OCI-LY1 (cell line): ENCODE data around the gene CLSTN2.

Experiments used
- H2AFZ ChIP-seq: fragments of 200-600 bp; sonication (generic), shearing (Covaris generic); 2 replicates; pipeline ENCODE4 v1.6.0; 2014; ENCODE audit warnings: antibody characterized with exemption, mild to moderate bottlenecking, low read length
- H3F3A ChIP-seq: fragments of 200-600 bp; sonication (generic), shearing (Covaris generic); 2 replicates; pipeline ENCODE4 v1.6.0; 2014; ENCODE audit warnings: mild to moderate bottlenecking, antibody characterized with exemption, low read length, moderate library complexity; ENCODE audit not compliant: insufficient read depth
- H3K27ac ChIP-seq: fragments of 200-600 bp; sonication (generic); 2 replicates; pipeline ENCODE4 v1.5.1; 2014; ENCODE audit warnings: low read length, mixed run types, mild to moderate bottlenecking, low read depth; ENCODE audit not compliant: poor library complexity, severe bottlenecking
- H3K27me3 ChIP-seq: fragments of 200-600 bp; sonication (generic); 2 replicates; pipeline ENCODE4 v1.6.0; 2014; ENCODE audit warnings: antibody characterized with exemption, mild to moderate bottlenecking, low read length, moderate library complexity; ENCODE audit not compliant: insufficient read depth
- H3K36me3 ChIP-seq: fragments of 200-600 bp; sonication (generic); 2 replicates; pipeline ENCODE4 v1.6.1; 2014; ENCODE audit warnings: mild to moderate bottlenecking, antibody characterized with exemption, low read length, moderate library complexity, mixed read lengths; ENCODE audit not compliant: insufficient read depth
- H3K4me1 ChIP-seq: fragments of 200-600 bp; sonication (generic); 2 replicates; pipeline ENCODE4 v1.5.1; 2014; ENCODE audit warnings: mild to moderate bottlenecking, low read length, moderate library complexity; ENCODE audit not compliant: insufficient read depth, severe bottlenecking
- H3K4me2 ChIP-seq: fragments of 200-600 bp; sonication (generic), shearing (Covaris generic); 2 replicates; pipeline ENCODE4 v1.6.1; 2014; ENCODE audit warnings: low read length
- H3K4me3 ChIP-seq: fragments of 200-600 bp; sonication (generic); 2 replicates; pipeline ENCODE4 v1.5.1; 2014; ENCODE audit warnings: low read length, low read depth, mild to moderate bottlenecking, mixed read lengths; ENCODE audit not compliant: poor library complexity, severe bottlenecking
- H3K79me2 ChIP-seq: fragments of 200-600 bp; shearing (Covaris generic); 2 replicates; pipeline ENCODE4 v1.6.1; 2016; ENCODE audit warnings: mixed run types, low read length, mixed read lengths; ENCODE audit not compliant: insufficient read depth
- H3K9ac ChIP-seq: fragments of 200-600 bp; sonication (generic), shearing (Covaris generic); 2 replicates; pipeline ENCODE4 v1.6.1; 2014; ENCODE audit warnings: mild to moderate bottlenecking, low read length, mixed read lengths
- H3K9me2 ChIP-seq: fragments of 200-600 bp; sonication (generic), shearing (Covaris generic); 2 replicates; pipeline ENCODE4 v1.6.1; 2014; ENCODE audit warnings: low read depth, mild to moderate bottlenecking, low read length, mixed read lengths
- H3K9me3 ChIP-seq: fragments of 200-600 bp; shearing (Covaris generic); 2 replicates; pipeline ENCODE4 v1.6.1; 2014; ENCODE audit warnings: low read length, mixed read lengths
- H4K20me1 ChIP-seq: fragments of 200-600 bp; sonication (generic), shearing (Covaris generic); 2 replicates; pipeline ENCODE4 v1.6.0; 2016; ENCODE audit warnings: mild to moderate bottlenecking, low read length; ENCODE audit not compliant: insufficient read depth
- EZH2 ChIP-seq: fragments of 200-600 bp; sonication (generic), shearing (Covaris generic); IDR thresholded peaks from 2 replicates; pipeline ENCODE4 v1.8.0; 2017; ENCODE audit warnings: borderline replicate concordance, mixed run types, mild to moderate bottlenecking, antibody characterized with exemption, low read length, moderate library complexity, mixed read lengths
- TF ChIP-seq, protein P1 (sequence below): fragments of 200-600 bp; sonication (generic), shearing (Covaris generic); IDR thresholded peaks from 2 replicates; pipeline ENCODE4 v1.5.1; 2017; ENCODE audit warnings: mild to moderate bottlenecking, antibody characterized with exemption, low read length, moderate library complexity, mixed read lengths

The CLSTN2 gene

DNA sequence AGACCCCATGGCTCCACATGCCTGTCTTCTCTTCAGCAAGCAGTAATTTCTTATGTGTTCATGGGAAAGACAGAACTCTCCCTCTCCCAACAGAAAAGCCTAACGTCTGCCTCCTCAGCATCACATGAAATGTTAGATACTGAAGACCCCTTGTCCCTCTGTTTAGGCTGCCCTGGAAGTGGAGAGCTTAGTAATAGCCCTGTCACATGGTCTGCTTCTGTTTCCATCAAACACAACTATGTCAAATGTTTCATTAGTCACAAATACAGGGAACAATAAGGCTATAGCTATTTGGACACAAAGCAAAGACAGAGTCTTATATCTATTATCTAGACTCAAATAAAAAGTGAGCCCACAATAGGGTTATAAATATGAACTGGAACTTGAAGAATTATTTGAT lies 552.6 kb downstream of the CLSTN2 start:
- H3K36me3 ChIP-seq: no peaks in the 10 kb centered on the region
- H3K9ac ChIP-seq: no peak overlapping the region
- H3K4me1 ChIP-seq: no peaks in the 10 kb centered on the region
- no peaks in the 10 kb centered on the region for H3K9me2 ChIP-seq
- H3K4me2 ChIP-seq: no peak overlapping the region
- H3K9me3 ChIP-seq: no peaks in the 10 kb centered on the region
- H3F3A ChIP-seq: no peaks in the 10 kb centered on the region
- H3K79me2 ChIP-seq: no peaks in the 10 kb centered on the region
- no peak overlapping the region for H3K4me3 ChIP-seq
- H4K20me1 ChIP-seq: no peaks in the 10 kb centered on the region
- no peak overlapping the region for H3K27ac ChIP-seq
- no peak for TF ChIP-seq EZH2
- TF ChIP-seq, protein P1, sequence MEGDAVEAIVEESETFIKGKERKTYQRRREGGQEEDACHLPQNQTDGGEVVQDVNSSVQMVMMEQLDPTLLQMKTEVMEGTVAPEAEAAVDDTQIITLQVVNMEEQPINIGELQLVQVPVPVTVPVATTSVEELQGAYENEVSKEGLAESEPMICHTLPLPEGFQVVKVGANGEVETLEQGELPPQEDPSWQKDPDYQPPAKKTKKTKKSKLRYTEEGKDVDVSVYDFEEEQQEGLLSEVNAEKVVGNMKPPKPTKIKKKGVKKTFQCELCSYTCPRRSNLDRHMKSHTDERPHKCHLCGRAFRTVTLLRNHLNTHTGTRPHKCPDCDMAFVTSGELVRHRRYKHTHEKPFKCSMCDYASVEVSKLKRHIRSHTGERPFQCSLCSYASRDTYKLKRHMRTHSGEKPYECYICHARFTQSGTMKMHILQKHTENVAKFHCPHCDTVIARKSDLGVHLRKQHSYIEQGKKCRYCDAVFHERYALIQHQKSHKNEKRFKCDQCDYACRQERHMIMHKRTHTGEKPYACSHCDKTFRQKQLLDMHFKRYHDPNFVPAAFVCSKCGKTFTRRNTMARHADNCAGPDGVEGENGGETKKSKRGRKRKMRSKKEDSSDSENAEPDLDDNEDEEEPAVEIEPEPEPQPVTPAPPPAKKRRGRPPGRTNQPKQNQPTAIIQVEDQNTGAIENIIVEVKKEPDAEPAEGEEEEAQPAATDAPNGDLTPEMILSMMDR: no peak
- no peak overlapping the region for H2AFZ ChIP-seq
- H3K27me3 ChIP-seq: no peaks in the 10 kb centered on the region

DNA sequence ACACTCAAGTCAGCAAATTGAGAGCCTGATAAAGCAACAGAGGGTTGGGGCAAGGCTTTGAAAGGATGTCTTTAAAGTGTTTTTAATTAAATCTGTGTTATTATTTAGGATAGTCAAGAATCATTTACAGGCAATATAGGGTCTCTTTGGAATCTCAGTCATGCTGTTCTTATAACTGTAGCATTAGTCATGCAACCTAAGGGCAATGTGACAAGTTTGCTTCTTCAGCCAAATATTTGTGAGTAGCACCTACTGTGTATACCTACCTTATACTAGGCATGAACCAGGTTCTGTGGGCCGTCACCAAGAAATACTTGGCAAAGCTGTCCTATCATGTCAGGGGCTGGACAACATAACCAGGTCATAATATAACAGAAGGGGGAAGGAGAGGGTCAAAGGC lies 558.3 kb downstream of the CLSTN2 start:
- Histone ChIP-seq H3K9me2 (no peaks in the 10 kb centered on the region), H3K4me2 (no peak overlapping the region), H3K27me3 (no peaks in the 10 kb centered on the region), H3K9me3 (no peaks in the 10 kb centered on the region), H2AFZ (no peak overlapping the region), H3K36me3 (no peaks in the 10 kb centered on the region), H3F3A (no peaks in the 10 kb centered on the region), H3K79me2 (no peaks in the 10 kb centered on the region), H4K20me1 (no peaks in the 10 kb centered on the region), H3K27ac (no peak overlapping the region), H3K4me3 (no peak overlapping the region), H3K4me1 (no peaks in the 10 kb centered on the region), H3K9ac (no peak overlapping the region)
- TF ChIP-seq, protein P1: no peak
- TF ChIP-seq EZH2: no peak

DNA sequence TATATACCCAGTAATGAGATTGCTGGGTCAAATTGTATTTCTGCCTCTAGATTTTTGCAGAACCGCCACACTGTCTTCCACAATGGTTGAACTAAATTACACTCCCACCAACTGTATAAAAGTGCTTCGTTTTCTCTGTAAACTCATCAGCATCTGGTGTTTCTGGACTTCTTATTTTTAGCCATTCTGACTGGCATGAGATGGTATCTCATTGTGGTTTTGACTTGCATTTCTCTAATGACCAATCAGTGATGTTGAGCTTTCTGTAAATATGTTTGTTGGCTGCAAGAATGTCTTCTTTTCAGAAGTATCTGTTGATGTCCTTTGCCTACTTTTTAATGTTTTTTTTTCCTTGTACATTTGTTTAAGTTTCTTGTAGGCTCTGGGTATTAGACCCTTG lies 560.0 kb downstream of the CLSTN2 start:
- H3K27me3 ChIP-seq: no peaks in the 10 kb centered on the region
- no peak for TF ChIP-seq EZH2
- TF ChIP-seq, protein P1: no peak

More for the DNA sequence above, 560.0 kb downstream of the CLSTN2 start:
- H3K4me1 ChIP-seq: no peaks in the 10 kb centered on the region
- no peak overlapping the region for H3K9ac ChIP-seq
- H3K9me2 ChIP-seq: no peaks in the 10 kb centered on the region
- H2AFZ ChIP-seq: no peak overlapping the region
- H3K36me3 ChIP-seq: no peaks in the 10 kb centered on the region
- H3K4me2 ChIP-seq: no peak overlapping the region
- no peaks in the 10 kb centered on the region for H3K9me3 ChIP-seq
- no peaks in the 10 kb centered on the region for H3K79me2 ChIP-seq
- no peaks in the 10 kb centered on the region for H3F3A ChIP-seq
- no peaks in the 10 kb centered on the region for H4K20me1 ChIP-seq
- H3K4me3 ChIP-seq: no peak overlapping the region
- H3K27ac ChIP-seq: no peak overlapping the region
